K562 treated with DMSO at 1 percent for 4 hours (cell line): Measurements from ENCODE around the gene VPS8. TPM values are rescaled to one million over a fixed set of nuclear protein-coding genes. Genes with fewer than 3 reads are reported as not detected.

Experiments used
- total RNA-seq: library from RNA; unstranded; fragments of 300-600 nt; gene quantifications from 2 replicates; pipeline ENCODE4 v1.2.3, GENCODE V29; 2022; ENCODE audit not compliant: insufficient read depth

The VPS8 gene, protein sequence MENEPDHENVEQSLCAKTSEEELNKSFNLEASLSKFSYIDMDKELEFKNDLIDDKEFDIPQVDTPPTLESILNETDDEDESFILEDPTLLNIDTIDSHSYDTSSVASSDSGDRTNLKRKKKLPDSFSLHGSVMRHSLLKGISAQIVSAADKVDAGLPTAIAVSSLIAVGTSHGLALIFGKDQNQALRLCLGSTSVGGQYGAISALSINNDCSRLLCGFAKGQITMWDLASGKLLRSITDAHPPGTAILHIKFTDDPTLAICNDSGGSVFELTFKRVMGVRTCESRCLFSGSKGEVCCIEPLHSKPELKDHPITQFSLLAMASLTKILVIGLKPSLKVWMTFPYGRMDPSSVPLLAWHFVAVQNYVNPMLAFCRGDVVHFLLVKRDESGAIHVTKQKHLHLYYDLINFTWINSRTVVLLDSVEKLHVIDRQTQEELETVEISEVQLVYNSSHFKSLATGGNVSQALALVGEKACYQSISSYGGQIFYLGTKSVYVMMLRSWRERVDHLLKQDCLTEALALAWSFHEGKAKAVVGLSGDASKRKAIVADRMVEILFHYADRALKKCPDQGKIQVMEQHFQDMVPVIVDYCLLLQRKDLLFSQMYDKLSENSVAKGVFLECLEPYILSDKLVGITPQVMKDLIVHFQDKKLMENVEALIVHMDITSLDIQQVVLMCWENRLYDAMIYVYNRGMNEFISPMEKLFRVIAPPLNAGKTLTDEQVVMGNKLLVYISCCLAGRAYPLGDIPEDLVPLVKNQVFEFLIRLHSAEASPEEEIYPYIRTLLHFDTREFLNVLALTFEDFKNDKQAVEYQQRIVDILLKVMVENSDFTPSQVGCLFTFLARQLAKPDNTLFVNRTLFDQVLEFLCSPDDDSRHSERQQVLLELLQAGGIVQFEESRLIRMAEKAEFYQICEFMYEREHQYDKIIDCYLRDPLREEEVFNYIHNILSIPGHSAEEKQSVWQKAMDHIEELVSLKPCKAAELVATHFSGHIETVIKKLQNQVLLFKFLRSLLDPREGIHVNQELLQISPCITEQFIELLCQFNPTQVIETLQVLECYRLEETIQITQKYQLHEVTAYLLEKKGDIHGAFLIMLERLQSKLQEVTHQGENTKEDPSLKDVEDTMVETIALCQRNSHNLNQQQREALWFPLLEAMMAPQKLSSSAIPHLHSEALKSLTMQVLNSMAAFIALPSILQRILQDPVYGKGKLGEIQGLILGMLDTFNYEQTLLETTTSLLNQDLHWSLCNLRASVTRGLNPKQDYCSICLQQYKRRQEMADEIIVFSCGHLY (N-terminal part only)
- total RNA-seq: 6.4 and 14.2 TPM in 2 replicates

DNA sequence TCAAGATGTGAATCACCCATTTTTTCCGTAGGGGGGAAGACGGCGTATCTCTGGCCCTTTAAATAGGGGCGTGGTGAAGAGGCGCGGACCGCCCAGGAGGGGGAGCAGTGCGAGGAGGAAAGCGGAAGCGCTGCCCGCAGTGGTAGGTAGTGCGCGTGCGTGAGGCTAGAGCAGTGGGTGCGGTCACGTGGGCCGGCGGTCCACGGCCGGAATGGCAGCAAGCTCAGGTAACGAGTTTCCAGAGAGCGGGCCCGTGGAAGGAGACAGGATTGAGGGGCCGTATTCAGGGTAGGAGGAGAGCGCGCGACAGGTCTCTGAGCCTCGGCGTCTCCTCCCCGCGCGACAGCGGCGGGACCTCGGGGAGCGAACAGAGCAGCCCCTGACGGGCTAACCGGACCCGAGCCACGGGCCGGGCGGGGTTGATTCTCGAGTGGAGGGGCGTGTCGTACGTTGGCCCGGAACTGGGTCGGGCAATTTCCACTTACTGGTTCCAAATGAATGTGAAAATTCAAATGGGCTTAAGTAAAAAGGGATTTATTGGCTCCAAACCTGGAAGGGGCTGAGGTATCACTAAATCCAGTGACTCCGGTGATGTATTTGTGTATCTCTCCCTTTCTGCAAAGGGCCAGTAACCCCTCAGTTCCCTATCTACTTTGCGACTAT is at the start of gene VPS8:
Gene VPS8 (plus strand): TSS at position 168 of the 663 bp plus-strand sequence. CDS start 12,467 bp downstream, outside the sequence.

Other genes with a start within 250 kb of the VPS8 start
- 28.3 and 32.2 TPM in 2 replicates for gene MAGEF1, start 100.1 kb upstream of the VPS8 start, total RNA-seq